GM18502 (cell line): ENCODE results near the gene HOXB5.

Source experiments
- ATAC-seq: cut with Tn5 transposase; IDR thresholded peaks from one replicate; pipeline ENCODE4 v1.9.1; 2021; ENCODE audit warnings: mild to moderate bottlenecking; ENCODE audit not compliant: unreplicated experiment, poor library complexity

HOXB5 gene

DNA sequence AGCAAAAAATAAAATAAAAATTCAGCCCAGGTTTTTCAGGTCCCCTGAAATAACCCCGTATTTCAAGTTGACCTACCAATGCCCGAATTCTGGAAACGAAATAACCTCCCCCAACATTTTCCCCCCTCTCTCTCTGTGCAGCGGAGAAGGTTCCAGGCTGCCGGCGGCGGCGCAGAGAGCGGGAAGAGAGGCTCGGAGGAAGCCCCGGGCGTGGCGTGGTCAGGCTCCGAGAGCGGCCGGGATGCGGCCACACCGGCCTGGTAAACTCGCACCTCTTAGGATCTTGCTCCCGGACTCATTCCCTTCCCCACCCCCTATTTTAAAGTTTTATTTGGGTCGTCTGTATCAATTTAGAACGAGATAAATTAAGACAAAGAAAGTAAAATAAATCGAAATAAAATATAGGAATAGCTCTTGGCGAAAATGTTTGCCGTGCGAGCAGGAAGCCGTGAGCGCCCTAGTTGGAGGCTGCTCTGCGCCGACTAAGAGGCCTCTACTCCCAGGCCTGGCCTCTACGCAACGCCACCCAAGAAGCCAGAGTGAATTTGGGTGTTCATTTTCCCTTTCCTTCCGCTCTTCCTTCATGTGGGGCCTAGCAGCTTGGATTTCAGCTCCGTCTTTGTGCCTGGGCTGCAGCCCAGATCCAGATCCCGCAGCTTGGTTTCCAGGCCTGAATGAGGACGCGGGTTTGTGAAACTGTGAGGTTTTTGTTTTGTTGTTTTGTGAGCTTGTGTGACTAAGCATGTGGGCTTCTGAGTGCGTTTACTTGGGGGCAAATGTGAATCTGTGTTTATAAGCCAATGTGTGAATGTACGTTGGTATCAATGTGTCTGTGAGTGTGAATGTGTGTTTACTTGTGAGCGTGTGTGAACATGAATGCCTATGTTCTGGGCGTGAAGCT, 12.7 kb upstream of the HOXB5 start:
- ATAC-seq, result no peak

DNA sequence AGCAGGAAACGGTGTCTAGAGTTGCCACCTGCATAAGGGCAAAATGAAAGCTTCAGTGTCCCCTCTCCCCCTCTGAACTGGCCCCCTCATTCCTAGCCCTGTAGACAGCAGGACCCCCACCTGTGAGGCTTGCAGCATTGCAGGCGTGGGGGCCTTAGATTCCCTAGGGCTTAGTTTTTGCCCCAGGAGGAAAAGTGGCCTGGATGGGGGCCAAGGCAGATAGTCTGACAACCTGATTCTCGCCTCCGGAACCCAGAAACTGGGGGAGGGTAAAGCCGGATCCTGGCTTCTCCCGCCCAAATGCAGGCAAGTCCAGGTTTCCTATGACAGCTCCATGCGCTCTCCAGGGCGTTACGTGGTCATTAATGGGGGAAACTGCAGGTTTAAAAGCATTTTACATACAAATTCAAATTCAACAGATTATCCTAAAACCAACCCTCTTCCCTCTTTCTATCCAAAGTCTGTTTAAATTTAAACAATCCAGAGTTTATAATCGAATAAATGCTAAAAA, 11.9 kb upstream of the HOXB5 start:
- no peak for ATAC-seq

DNA sequence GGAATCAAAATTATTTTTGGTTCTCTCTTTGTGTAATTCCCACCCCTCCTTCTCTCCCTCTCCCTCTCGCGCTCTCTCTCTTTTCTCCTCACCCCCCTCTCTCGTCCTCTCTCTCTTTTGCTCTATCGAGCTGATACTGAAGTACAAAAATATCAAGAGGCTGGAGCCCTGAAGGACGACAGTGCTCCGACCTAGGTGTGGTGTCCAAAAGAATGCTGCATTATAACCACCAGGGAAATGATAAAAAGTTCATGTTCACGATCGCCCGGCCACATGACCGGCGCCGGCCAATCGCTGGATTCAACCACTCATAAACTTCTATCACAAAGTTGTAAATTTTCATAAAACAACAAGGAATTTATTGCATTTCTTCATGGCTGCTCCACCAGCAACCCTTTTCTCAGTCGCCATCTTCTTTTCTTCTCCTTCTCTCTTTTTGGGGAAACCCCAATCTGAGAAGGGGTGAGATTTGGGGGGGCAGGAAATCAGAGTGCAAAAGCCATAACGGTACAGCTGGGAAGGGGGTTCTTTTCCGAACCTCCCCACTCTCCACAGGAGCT, 11.3 kb upstream of the HOXB5 start, which contains the start of gene HOXB6:
Gene HOXB6 (minus strand): TSS at position 217 of the 560 bp plus-strand sequence. CDS start 6,836 bp downstream, outside the sequence.
- ATAC-seq, result no peak

DNA sequence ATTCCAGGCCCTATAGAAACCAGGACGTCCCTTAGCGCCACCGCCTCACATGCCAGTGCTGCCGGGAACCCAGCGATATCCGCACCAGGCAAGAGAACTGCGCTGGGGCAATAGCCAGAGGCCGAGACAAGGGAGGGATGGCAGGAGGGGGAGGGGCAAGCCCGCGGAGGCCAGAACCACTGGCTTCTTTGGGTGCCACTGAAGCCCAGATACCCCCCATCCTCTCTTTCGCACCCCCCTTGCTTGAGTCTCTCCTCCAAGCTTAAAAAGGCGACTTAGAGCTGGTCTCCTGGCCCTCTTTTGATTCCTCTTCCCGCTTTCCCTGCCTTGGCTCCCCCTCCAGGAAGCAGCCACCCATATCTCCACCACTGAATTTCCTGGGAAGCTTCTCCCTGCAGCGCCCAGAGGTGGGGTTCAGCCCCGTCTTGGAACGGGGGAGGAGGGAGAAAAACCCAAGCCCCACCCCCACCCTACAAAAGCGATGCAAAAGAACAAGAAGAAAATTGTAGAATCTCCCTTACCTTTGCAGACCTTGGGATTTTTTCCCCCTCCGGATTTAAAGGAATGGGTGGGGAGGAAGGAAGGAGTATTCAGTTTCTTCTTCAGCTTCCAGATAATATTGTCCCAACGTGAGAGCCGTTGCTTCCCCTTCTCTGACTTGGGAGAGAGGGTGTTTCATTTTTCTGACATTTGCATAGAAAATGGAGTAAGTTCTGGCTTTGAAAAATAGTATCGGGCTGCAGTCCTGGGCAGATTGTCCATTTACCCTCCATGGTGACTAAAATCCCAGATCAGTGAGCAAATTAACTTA, 10.6 kb upstream of the HOXB5 start:
- no peak for ATAC-seq

DNA sequence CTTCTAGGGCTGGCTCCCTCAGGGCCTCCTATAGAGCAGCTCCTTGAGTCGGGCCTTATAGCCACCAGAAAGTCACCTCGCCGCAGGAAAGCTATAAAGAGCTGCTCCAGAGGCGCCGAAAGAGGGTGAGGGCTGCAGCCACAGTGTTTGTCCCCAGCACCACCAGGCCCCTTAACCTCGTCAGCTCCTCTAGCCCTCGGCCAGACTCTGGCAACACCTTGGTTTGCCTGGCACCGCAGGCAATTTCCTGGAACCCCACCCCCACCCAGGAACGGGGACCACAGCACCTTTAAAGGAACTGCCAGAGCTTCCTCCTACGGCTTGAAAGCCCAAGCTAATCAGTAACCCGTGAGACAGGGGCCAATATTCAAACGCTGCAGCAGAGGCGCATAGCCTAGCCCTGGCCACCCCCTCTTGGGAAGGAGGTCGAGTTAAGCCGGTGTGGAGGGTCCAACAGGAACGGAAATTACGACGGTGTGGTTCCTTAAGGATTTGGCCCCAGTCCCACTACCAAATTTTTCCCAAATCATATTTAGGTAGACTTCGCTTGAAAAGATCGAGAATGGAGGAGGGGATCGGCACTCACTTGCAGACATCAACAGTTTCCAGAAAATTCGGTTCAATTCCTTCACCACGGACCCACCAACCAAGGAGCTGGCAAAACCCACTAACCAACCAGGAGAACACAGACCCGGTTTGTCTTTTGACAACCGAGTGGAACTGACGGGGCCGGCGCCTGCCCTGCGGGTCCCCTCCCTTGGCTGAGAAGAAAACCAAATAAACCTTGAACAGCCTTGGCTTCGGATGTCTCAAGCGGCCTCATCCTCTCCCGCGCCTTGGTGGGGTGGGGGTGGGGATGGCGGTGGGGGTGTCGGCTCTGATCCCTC, 8.2 kb upstream of the HOXB5 start:
- no peak for ATAC-seq

DNA sequence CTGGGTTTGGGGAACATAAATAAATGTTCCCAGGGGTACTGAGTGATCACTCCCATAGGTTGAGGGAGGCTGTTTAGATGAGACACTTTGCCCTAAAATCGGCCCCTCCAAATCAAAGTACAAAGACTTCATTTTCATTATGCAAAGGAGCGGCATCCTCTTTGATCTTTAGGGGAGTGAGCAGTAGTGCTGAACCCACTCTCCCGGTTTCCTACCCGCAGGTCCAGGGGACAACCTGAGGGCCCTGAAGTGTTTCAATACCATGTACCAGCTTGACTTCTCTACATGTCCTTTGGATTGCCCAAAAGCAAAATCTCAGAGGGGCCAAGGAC, 7.6 kb upstream of the HOXB5 start:
- no peak for ATAC-seq

DNA sequence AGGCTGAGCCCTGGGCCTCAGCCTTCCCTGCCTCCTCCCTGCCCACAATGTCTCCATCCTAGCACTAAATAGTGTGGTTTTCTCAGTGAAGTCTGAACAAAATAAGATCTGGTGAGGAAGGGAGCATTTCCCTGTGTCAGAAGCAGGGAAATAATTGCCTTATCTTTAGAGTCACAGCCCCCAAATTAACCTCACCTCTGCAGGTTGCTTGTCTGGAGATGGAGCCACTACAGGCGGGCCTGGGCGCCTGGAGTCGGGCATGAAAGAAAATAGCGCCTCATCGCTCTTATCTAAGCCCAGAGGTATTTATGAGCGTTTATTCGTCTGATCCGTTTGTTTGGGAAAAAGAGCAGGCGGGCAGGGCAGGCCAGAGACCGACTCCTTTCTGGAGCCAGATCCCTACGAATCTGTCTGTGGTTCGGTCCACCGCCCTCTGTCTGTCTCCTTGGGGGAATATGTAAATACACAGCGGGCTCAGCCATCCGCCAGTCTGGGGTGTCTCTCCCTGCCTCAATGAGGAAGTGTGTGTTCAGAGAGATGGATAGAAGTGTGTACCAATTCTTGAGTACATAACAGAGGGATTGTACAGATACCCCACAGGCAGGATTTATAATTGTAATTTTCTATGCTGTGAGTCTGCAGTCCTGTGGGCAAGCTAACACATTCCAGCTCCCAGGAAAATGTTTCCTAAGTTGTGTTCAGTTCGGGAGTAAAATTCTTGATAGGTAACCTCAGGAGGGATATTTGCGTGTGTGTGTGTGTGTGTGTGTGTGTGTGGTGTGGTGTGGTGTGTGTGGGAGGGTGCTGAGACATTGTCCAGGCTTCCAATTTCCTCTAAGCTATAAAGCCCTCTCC, 6.9 kb upstream of the HOXB5 start:
- ATAC-seq, result no peak

DNA sequence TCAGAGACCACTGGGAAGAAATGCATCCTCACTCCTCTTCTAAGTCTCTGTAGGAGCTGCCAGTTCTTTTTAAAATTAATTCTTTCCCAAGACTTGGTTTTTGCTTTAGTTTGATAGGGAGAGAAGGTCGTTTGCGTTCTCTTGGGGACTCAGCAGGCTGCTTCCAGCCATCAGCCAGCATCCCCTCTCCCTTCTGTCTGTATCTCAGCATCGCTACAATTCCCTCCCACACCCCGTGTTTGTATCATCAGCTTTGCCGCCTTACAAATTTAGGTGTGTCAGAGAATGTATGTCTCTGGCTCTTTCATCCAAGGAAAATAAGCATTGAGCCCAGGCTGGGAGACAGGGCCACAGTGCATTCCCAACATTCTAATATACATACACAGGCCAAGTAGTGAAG, 5.8 kb upstream of the HOXB5 start:
- no peak for ATAC-seq

DNA sequence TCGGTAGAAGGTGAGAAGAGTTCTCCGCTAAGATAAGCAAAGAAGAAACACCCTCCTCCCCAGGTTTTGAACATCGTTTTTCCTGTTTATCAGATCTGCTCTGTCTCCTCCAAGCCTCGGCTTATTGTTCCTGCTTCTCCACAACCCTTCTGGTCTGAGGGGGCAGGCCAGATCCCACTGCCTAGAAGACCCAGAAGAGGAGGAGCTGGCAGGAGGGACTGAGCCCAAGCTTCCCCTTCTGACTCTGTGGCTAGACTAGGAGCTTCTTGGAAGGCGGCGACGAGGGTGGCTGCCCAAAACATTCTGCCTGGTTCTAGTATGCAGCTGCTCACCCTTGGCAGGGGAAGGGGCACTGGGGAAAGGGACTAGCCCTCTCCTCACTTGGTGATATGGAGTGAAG, 5.2 kb upstream of the HOXB5 start:
- no peak for ATAC-seq

DNA sequence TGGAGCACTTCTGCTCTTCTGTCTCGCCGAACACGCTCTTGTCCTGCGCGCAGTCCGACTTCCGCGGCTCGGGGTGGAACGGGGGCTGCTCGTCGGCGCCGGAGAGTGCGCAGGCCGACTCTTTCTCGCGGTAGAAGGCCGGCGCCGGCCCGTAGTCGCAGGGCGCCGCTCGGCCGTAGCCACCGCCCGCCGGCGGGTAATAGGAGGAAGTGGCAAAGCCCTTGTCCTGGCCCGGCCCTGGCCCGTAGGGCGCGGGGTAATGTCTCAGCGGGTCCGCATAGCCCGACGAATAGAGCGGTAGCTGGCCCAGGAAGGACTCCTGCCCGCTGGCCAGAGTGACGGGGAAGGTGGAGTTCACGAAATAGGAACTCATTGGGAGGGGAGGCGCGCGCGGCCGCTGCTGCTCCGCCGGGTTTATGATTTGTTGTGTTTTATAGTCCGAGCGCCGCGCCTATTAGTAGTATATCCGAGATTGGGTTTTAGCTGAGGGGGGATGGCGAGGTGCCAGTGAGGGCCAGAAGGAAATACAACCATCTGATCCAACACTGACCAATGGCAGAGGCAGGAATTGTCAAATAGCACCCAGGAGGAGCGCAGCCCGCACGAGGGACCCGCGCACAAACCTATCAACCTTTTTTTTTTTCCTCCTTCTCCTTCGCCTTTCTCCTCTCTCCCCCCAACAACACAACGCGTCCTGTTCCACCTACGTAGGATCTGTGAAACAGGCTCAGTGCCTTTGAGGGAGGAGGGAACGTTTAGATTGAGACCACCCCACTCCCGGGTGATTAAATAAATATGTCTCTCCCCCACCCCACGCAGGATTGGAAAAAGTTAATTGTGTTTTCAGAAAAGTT, 4.4 kb upstream of the HOXB5 start:
- ATAC-seq, result no peak

DNA sequence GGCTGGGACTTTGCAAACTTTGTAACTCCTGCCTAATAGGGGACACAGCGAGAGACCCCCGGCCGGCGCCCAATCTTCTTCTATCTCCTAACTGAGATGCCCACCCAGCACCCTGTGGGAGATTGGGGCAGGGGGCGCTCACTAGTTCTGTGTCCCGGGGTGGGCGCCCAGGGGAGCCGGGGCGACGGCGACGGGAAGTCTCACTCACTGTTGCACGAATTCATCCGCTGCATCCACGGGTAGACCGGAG, 3.9 kb upstream of the HOXB5 start:
- ATAC-seq, result no peak

DNA sequence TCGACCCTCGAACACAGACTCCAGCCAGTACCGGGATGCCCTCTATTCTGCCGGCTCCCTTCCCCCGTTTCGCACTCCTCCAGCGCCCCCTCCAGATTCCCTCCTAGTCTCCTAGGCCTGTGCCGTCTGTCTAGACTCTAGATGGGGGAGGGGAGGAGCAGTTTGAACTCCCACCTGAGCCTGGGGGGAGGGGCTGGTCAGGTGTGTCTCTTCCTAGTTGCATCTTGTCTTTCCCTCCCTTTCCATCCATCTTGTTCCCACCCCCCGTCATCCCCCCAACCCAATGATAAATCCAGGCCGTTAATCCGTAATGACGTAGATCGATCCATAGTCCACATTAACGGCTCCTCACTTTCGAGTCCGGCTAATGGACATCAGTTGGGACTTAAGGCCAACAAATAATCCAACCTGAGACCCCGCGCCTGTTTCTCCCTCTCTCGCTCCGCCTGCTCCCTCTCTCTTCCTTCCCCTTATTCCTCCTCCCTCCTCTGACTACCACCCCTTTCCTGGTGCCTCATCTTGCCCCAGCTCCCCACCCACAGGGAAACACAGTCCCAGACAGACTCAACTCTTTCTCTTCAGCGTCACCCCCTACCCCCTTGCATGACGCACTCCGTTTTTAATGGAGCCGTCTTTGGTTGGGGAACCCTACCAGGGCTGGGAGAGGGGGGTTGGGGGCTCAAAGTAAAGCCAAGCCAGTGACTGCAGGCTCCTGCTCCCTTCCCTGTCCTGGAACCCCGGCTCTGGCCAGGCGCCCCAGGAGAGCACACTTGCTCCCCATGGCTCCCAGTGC, 3.4 kb upstream of the HOXB5 start:
- ATAC-seq, result no peak

DNA sequence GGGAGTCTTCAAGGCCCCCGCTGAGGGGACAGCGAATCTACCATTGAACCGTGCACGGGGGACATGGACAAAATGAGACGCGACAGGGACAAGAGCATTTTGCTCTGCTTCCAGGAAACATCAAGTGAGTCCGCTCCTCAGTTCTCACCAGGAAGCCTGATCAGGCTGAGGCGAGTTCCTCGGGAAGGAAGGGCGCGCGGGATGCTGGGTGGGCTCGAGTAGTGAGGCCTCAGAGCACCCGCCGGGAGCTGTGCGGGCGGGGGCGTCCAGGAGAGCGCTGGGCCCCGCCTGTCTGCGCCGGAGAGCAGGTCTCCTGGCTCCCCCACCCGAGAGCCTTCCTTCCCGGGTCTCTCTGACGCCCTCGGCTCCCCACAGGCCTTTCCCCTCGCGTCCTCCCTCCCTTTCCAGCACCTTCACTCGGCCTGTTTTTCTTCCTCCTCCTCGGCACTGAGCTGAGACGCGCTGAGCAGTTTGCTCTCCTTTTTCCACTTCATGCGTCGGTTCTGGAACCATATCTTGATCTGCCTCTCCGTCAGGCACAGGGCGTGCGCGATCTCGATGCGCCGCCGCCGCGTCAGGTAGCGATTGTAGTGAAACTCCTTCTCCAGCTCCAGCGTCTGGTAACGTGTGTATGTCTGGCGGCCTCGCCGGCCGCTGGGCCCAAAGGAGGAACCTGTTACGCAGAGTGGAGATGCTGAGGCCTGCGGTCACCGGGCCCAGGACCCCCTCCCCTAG, 2.6 kb upstream of the HOXB5 start:
- ATAC-seq, result no peak

DNA sequence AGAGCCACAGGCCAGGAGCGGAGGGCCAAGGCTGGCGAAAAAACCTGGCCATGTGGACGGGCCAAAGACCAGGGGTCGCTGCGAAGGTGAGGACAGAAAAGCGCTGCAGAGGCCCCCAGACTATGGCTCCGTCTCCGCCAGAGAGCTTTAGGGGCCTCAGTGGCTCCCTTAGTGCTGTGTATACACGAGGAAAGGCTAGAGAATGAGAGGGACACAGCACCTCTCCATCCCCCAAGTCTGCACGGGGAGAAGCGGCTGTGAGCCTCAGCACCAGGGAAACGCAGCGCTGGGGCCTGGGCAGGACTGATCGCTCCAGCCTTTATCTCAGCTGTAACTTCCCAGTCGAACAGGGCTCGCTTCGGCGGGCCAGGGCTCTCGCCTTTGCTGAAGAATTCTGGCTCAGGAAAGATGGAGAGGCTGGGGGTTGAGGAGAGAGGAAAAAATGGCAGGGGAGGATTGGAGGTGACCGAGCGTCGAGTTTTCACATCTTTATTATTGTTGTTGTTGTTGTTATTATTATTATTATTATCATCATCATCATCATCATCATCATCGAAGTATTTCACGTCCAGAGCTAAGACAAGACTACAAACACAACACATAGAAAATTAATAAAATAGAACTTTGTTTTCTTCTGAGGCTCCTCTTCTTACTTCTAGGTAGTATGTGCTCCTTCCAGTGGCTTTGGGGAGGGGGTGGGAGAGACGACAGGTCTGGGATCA, 1.9 kb upstream of the HOXB5 start:
- no peak for ATAC-seq

DNA sequence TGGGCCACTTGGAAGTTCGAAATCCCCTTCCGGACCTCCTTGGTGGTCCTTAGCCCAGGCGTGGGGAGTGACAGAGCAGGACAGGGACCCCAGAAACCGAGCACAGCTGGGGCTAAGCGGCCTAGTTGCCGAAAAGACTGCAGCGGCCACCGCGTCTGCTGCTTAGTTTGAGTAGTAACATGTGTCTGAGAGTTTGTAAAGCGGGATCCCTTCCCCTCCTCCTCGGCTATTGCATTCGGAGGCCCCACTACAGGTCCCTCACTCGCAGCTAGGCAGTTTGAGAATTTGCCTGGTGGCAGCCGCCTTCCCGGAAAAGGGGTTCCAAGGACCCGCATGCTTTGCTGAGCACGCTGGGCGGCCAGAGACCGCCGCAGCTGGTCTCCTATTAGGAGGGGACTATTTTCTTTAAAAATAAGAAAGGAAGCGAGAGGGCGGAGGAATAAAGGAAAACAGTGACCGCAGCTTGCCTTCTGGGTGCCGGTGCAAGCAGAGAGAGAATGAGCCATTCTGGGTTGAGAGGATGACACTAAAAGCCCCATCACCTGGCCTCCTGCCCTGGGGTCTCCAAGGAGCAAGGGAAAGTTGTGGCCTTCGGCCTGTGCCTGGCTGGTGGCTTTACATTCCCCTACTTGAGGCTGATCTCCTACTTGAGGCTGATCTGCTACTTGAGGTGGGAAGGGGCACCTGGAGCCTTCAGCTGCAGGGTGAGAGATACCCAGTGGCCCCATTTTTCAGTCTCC, 1.1 kb upstream of the HOXB5 start:
- no peak for ATAC-seq
